ENCODE measurements around the gene POGLUT3. TPM values are rescaled to one million over a fixed set of nuclear protein-coding genes. Genes with fewer than 3 reads are reported as not detected.
A peak's percentile ranks its signal among the peaks of the same experiment; 100 is the strongest.

Gene POGLUT3
- total and polyA plus RNA-seq, 9 of the 15 experiments (the other 6 are each of a cell fraction or from before 2014, with no cell fraction given) = 4.6 to 29.7 (median 17.8) TPM

DNA sequence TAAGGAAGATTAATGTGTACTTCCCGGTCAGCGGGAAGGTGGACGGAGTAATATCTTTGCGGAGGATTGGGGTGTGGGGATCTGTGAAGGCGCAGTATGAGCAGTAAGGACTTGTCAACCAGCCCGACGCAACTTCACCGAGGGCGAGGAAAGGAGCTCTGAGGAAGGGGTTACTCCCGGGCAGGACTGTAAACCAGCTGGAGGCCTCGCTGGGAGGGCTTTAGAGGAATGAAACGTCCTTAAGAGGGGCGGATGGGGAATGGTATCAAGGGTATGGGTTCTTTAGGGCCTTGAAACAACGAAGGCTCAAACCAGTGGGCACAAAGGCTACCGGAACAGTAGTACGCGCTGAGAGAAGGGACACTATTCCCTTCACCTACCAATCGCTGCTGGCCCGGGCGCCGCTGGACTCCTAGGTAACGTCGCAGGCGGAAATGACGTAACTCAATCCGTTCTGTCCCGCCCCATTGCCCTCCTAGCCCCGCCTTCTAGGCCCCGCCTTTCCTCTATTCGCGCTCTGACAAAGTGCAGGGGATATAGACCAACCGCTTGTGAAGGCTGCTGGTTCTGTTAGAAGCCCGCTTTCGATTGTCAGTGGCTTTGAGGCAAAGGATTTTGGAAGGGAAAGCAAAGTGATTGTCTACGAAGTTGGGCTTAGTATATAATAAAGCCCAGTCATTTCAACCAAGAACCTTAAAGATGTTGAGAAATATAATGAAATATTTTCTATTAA, 30.9 kb downstream of the POGLUT3 start, which contains the start of gene C11orf65 (continued):
- TF ChIP-seq, protein P1, sequence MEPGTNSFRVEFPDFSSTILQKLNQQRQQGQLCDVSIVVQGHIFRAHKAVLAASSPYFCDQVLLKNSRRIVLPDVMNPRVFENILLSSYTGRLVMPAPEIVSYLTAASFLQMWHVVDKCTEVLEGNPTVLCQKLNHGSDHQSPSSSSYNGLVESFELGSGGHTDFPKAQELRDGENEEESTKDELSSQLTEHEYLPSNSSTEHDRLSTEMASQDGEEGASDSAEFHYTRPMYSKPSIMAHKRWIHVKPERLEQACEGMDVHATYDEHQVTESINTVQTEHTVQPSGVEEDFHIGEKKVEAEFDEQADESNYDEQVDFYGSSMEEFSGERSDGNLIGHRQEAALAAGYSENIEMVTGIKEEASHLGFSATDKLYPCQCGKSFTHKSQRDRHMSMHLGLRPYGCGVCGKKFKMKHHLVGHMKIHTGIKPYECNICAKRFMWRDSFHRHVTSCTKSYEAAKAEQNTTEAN (CRISPR knock-in tag; IDR thresholded peaks at IDR 0.05) = no peak
- TF ChIP-seq, protein P2, sequence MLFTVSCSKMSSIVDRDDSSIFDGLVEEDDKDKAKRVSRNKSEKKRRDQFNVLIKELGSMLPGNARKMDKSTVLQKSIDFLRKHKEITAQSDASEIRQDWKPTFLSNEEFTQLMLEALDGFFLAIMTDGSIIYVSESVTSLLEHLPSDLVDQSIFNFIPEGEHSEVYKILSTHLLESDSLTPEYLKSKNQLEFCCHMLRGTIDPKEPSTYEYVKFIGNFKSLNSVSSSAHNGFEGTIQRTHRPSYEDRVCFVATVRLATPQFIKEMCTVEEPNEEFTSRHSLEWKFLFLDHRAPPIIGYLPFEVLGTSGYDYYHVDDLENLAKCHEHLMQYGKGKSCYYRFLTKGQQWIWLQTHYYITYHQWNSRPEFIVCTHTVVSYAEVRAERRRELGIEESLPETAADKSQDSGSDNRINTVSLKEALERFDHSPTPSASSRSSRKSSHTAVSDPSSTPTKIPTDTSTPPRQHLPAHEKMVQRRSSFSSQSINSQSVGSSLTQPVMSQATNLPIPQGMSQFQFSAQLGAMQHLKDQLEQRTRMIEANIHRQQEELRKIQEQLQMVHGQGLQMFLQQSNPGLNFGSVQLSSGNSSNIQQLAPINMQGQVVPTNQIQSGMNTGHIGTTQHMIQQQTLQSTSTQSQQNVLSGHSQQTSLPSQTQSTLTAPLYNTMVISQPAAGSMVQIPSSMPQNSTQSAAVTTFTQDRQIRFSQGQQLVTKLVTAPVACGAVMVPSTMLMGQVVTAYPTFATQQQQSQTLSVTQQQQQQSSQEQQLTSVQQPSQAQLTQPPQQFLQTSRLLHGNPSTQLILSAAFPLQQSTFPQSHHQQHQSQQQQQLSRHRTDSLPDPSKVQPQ (CRISPR knock-in tag; IDR thresholded peaks at IDR 0.05; ENCODE audit: borderline replicate concordance) = no peak
- TF ChIP-seq HCFC1 (IDR thresholded peaks at IDR 0.05; ENCODE audit: low read depth, low read length) = peak; percentile 72
- no peak for TF ChIP-seq HEY1 (CRISPR knock-in tag; IDR thresholded peaks at IDR 0.05; ENCODE audit: borderline replicate concordance)
- no peak for TF ChIP-seq SRF (CRISPR knock-in tag; IDR thresholded peaks at IDR 0.05)
- TF ChIP-seq L3MBTL2 (IDR thresholded peaks at IDR 0.05) = peak; percentile 49
- TF ChIP-seq MEF2D (tag; conservative IDR thresholded peaks at IDR 0.05; ENCODE audit: low read depth) = no peak
- TF ChIP-seq BMI1 (IDR thresholded peaks at IDR 0.05; ENCODE audit: low read length) = no peak
- peak; percentile 97 for TF ChIP-seq POLR2AphosphoS5 (IDR thresholded peaks at IDR 0.05; ENCODE audit: control insufficient read depth, insufficient read depth, low read depth, low read length)
- peak; percentile 82 for TF ChIP-seq POLR2G (IDR thresholded peaks at IDR 0.05; ENCODE audit: low read depth, low read length)
- TF ChIP-seq GTF2F1 (IDR thresholded peaks at IDR 0.05; ENCODE audit: low read depth, low read length) = no peak; the same call in 1 of the 2 replicates
- TF ChIP-seq RAD51 (IDR thresholded peaks at IDR 0.05; ENCODE audit: borderline replicate concordance, low read depth) = peak; percentile 18; the same call in 1 of the 2 replicates
- no peak for TF ChIP-seq ZNF3 (CRISPR knock-in tag; IDR thresholded peaks at IDR 0.05)
- no peak for TF ChIP-seq HNRNPUL1 (IDR thresholded peaks at IDR 0.05; ENCODE audit: low read length)
- TF ChIP-seq ZNF124 (CRISPR knock-in tag; IDR thresholded peaks at IDR 0.05) = no peak
- TF ChIP-seq, protein P3, sequence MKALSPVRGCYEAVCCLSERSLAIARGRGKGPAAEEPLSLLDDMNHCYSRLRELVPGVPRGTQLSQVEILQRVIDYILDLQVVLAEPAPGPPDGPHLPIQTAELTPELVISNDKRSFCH (CRISPR knock-in tag; IDR thresholded peaks at IDR 0.05) = no peak
- TF ChIP-seq, protein P3 (tag; IDR thresholded peaks at IDR 0.05) = no peak
- TF ChIP-seq POLR3G (IDR thresholded peaks at IDR 0.05; ENCODE audit: extremely low read depth, insufficient read length, insufficient replicate concordance) = no peak
- TF ChIP-seq SREBF1 (IDR thresholded peaks at IDR 0.05; ENCODE audit: borderline replicate concordance, low read depth, low read length) = peak; percentile 29; the same call in 1 of the 2 replicates
- TF ChIP-seq LARP7 (IDR thresholded peaks at IDR 0.05) = peak; percentile 81; the same call in 1 of the 2 replicates
- no peak for TF ChIP-seq ADNP (tag; IDR thresholded peaks at IDR 0.05)
- no peak for TF ChIP-seq LCOR (CRISPR knock-in tag; IDR thresholded peaks at IDR 0.05)
- peak; percentile 65 for TF ChIP-seq RBM39 (optimal IDR thresholded peaks at IDR 0.05; ENCODE audit: low read depth, low read length)

Data from K562 (cell line).